Measurements from ENCODE around the gene SCAP. TPM values are rescaled to one million over a fixed set of nuclear protein-coding genes. Genes with fewer than 3 reads are reported as not detected.
A peak's percentile ranks its signal among the peaks of the same experiment; 100 is the strongest.

SCAP gene
- total and polyA plus RNA-seq, 9 donors: 41.0 to 63.1 (median 48.8) TPM

- no peak for DNase-seq
- Histone ChIP-seq H3K4me3 (ENCODE audit: low read length) (no peak overlapping the region), H3K4me1 (ENCODE audit: control insufficient read depth, insufficient read depth, low read length) (peaks cover 9% of the 10 kb centered on the region), H3K27me3 (ENCODE audit: control insufficient read depth, insufficient read depth, low read length) (no peaks in the 10 kb centered on the region), H3K27ac (ENCODE audit: low read length) (no peak overlapping the region), H3K9me3 (replicated peaks; ENCODE audit: control insufficient read depth, low read depth, low read length) (no peaks in the 10 kb centered on the region), H3K36me3 (ENCODE audit: control insufficient read depth, insufficient read depth, low read length) (peaks cover 88% of the 10 kb centered on the region)
- WGBS (ENCODE audit: insufficient coverage): 80% methylated on average over 23 of the region's 26 CpGs
Observed at GRCh38 chr3:47409688-47410416, 65.9 kb downstream of the SCAP start.

- H3K9me3 ChIP-seq (replicated peaks; ENCODE audit: control insufficient read depth, low read depth, low read length): no peaks in the 10 kb centered on the region
- 88% methylated on average over 14 of the region's 15 CpGs for WGBS (ENCODE audit: insufficient coverage)
Observed at GRCh38 chr3:47409284-47409683, 66.5 kb downstream of the SCAP start.

GRCh38 chr3:47408839-47409229 is 66.9 kb downstream of the SCAP start:
- H3K4me1 ChIP-seq (ENCODE audit: control insufficient read depth, insufficient read depth, low read length): peaks cover 9% of the 10 kb centered on the region
- DNase-seq: no peak
- H3K9me3 ChIP-seq (replicated peaks; ENCODE audit: control insufficient read depth, low read depth, low read length): no peaks in the 10 kb centered on the region
- H3K36me3 ChIP-seq (ENCODE audit: control insufficient read depth, insufficient read depth, low read length): peaks cover 79% of the 10 kb centered on the region
- H3K27ac ChIP-seq (ENCODE audit: low read length): no peak overlapping the region
- no peak overlapping the region for H3K4me3 ChIP-seq (ENCODE audit: low read length)
- H3K27me3 ChIP-seq (ENCODE audit: control insufficient read depth, insufficient read depth, low read length): no peaks in the 10 kb centered on the region
- 91% methylated on average over 15 of the region's 15 CpGs for WGBS (ENCODE audit: insufficient coverage)

More at GRCh38 chr3:47409284-47409683, 66.5 kb downstream of the SCAP start:
- Histone ChIP-seq H3K27me3 (ENCODE audit: control insufficient read depth, insufficient read depth, low read length) (no peaks in the 10 kb centered on the region), H3K4me3 (ENCODE audit: low read length) (no peak overlapping the region), H3K27ac (ENCODE audit: low read length) (no peak overlapping the region), H3K36me3 (ENCODE audit: control insufficient read depth, insufficient read depth, low read length) (peaks cover 83% of the 10 kb centered on the region), H3K4me1 (ENCODE audit: control insufficient read depth, insufficient read depth, low read length) (peaks cover 9% of the 10 kb centered on the region)
- no peak for DNase-seq

- Histone ChIP-seq H3K27me3 (ENCODE audit: control insufficient read depth, insufficient read depth, low read length) (no peaks in the 10 kb centered on the region), H3K27ac (ENCODE audit: low read length) (no peak overlapping the region), H3K9me3 (replicated peaks; ENCODE audit: control insufficient read depth, low read depth, low read length) (no peaks in the 10 kb centered on the region), H3K4me3 (ENCODE audit: low read length) (no peak overlapping the region), H3K36me3 (ENCODE audit: control insufficient read depth, insufficient read depth, low read length) (peaks cover 73% of the 10 kb centered on the region), H3K4me1 (ENCODE audit: control insufficient read depth, insufficient read depth, low read length) (peaks cover 9% of the 10 kb centered on the region)
- WGBS (ENCODE audit: insufficient coverage): 91% methylated on average over 12 of the region's 18 CpGs
- no peak for DNase-seq
Observed at GRCh38 chr3:47407896-47408838, 67.6 kb downstream of the SCAP start.

GRCh38 chr3:47407237-47407636 is 68.5 kb downstream of the SCAP start:
- Histone ChIP-seq H3K27me3 (ENCODE audit: control insufficient read depth, insufficient read depth, low read length) (no peaks in the 10 kb centered on the region), H3K27ac (ENCODE audit: low read length) (no peak overlapping the region), H3K36me3 (ENCODE audit: control insufficient read depth, insufficient read depth, low read length) (peaks cover 65% of the 10 kb centered on the region), H3K4me1 (ENCODE audit: control insufficient read depth, insufficient read depth, low read length) (peaks cover 9% of the 10 kb centered on the region), H3K4me3 (ENCODE audit: low read length) (no peak overlapping the region), H3K9me3 (replicated peaks; ENCODE audit: control insufficient read depth, low read depth, low read length) (no peaks in the 10 kb centered on the region)
- no CpG with 5 or more reads among the region's 7 CpGs for WGBS (ENCODE audit: insufficient coverage)
- no peak for DNase-seq

- DNase-seq: no peak
- Histone ChIP-seq H3K36me3 (ENCODE audit: control insufficient read depth, insufficient read depth, low read length) (peaks cover 62% of the 10 kb centered on the region), H3K27ac (ENCODE audit: low read length) (no peak overlapping the region), H3K4me3 (ENCODE audit: low read length) (no peak overlapping the region), H3K9me3 (replicated peaks; ENCODE audit: control insufficient read depth, low read depth, low read length) (no peaks in the 10 kb centered on the region), H3K27me3 (ENCODE audit: control insufficient read depth, insufficient read depth, low read length) (no peaks in the 10 kb centered on the region), H3K4me1 (ENCODE audit: control insufficient read depth, insufficient read depth, low read length) (peaks cover 10% of the 10 kb centered on the region)
- WGBS (ENCODE audit: insufficient coverage): 72% methylated on average over 8 of the region's 9 CpGs
Observed at GRCh38 chr3:47406762-47407149, 69.0 kb downstream of the SCAP start.

GRCh38 chr3:47405820-47406761 is 69.7 kb downstream of the SCAP start:
- Histone ChIP-seq H3K36me3 (ENCODE audit: control insufficient read depth, insufficient read depth, low read length) (peaks cover 56% of the 10 kb centered on the region), H3K4me1 (ENCODE audit: control insufficient read depth, insufficient read depth, low read length) (peaks cover 11% of the 10 kb centered on the region), H3K27ac (ENCODE audit: low read length) (no peak overlapping the region), H3K9me3 (replicated peaks; ENCODE audit: control insufficient read depth, low read depth, low read length) (no peaks in the 10 kb centered on the region), H3K27me3 (ENCODE audit: control insufficient read depth, insufficient read depth, low read length) (no peaks in the 10 kb centered on the region), H3K4me3 (ENCODE audit: low read length) (no peak overlapping the region)
- WGBS (ENCODE audit: insufficient coverage): 90% methylated on average over 23 of the region's 31 CpGs
- no peak for DNase-seq

- Histone ChIP-seq H3K4me1 (ENCODE audit: control insufficient read depth, insufficient read depth, low read length) (peaks cover 11% of the 10 kb centered on the region), H3K27me3 (ENCODE audit: control insufficient read depth, insufficient read depth, low read length) (no peaks in the 10 kb centered on the region), H3K27ac (ENCODE audit: low read length) (no peak overlapping the region), H3K9me3 (replicated peaks; ENCODE audit: control insufficient read depth, low read depth, low read length) (no peaks in the 10 kb centered on the region), H3K4me3 (ENCODE audit: low read length) (no peak overlapping the region), H3K36me3 (ENCODE audit: control insufficient read depth, insufficient read depth, low read length) (peaks cover 54% of the 10 kb centered on the region)
- 50% methylated on average over 6 of the region's 9 CpGs for WGBS (ENCODE audit: insufficient coverage)
- DNase-seq: peak; percentile 33
Observed at GRCh38 chr3:47404955-47405790, 70.6 kb downstream of the SCAP start.

- H3K36me3 ChIP-seq (ENCODE audit: control insufficient read depth, insufficient read depth, low read length): peaks cover 54% of the 10 kb centered on the region
- no peak overlapping the region for H3K27ac ChIP-seq (ENCODE audit: low read length)
- peak; percentile 42 for DNase-seq
- no peaks in the 10 kb centered on the region for H3K9me3 ChIP-seq (replicated peaks; ENCODE audit: control insufficient read depth, low read depth, low read length)
- no peak overlapping the region for H3K4me3 ChIP-seq (ENCODE audit: low read length)
- no peaks in the 10 kb centered on the region for H3K27me3 ChIP-seq (ENCODE audit: control insufficient read depth, insufficient read depth, low read length)
- 62% methylated on average over 7 of the region's 13 CpGs for WGBS (ENCODE audit: insufficient coverage)
- H3K4me1 ChIP-seq (ENCODE audit: control insufficient read depth, insufficient read depth, low read length): peaks cover 11% of the 10 kb centered on the region
Observed at GRCh38 chr3:47404431-47404876, 71.3 kb downstream of the SCAP start.
